ENCODE measurements around the gene BRICD5.

BRICD5 gene

GRCh38 chr16:2209258-2210008, 1.2 kb downstream of the BRICD5 start:
- no peak overlapping the region for H3K4me3 ChIP-seq (ENCODE audit: low read depth, low read length)
- DNase-seq (ENCODE audit: low read depth, low spot score) = no peak
- TF ChIP-seq, protein P1, sequence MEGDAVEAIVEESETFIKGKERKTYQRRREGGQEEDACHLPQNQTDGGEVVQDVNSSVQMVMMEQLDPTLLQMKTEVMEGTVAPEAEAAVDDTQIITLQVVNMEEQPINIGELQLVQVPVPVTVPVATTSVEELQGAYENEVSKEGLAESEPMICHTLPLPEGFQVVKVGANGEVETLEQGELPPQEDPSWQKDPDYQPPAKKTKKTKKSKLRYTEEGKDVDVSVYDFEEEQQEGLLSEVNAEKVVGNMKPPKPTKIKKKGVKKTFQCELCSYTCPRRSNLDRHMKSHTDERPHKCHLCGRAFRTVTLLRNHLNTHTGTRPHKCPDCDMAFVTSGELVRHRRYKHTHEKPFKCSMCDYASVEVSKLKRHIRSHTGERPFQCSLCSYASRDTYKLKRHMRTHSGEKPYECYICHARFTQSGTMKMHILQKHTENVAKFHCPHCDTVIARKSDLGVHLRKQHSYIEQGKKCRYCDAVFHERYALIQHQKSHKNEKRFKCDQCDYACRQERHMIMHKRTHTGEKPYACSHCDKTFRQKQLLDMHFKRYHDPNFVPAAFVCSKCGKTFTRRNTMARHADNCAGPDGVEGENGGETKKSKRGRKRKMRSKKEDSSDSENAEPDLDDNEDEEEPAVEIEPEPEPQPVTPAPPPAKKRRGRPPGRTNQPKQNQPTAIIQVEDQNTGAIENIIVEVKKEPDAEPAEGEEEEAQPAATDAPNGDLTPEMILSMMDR (IDR thresholded peaks at IDR 0.05; ENCODE audit: low read depth, low read length) = no peak
- in situ Hi-C loops (cut with HindIII; ENCODE audit: low sequenced_read_pairs) = no loop called here

DNA sequence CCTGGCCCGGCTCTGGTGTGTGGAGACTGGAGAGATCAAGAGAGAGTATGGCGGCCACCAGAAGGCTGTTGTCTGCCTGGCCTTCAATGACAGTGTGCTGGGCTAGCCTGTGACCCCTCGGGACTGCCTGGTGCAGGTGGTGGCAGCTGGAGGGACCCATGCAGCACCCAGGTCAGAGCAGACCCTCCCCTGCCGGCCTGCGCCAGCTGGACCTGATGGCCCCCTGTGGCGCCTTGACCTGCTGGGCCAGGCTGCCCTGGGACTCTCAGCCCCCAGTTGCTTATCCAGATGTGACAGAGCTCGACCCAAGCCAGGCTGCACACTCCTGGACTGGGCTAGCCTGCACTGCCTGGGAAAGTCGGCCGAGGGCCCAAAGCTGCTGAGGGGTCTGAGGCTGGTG, 1.9 kb downstream of the BRICD5 start:
- no peak for DNase-seq (ENCODE audit: low read depth, low spot score)
- TF ChIP-seq, protein P1 (IDR thresholded peaks at IDR 0.05; ENCODE audit: low read depth, low read length) = no peak
- no peak overlapping the region for H3K4me3 ChIP-seq (ENCODE audit: low read depth, low read length)
- in situ Hi-C loops (cut with HindIII; ENCODE audit: low sequenced_read_pairs) = no loop called here

- TF ChIP-seq, protein P1 (IDR thresholded peaks at IDR 0.05; ENCODE audit: low read depth, low read length) = no peak
- DNase-seq (ENCODE audit: low read depth, low spot score) = no peak
- in situ Hi-C loops (cut with HindIII; ENCODE audit: low sequenced_read_pairs) = no loop called here
- H3K4me3 ChIP-seq (ENCODE audit: low read depth, low read length) = no peak overlapping the region
Measured at GRCh38 chr16:2208308-2208707, 2.4 kb downstream of the BRICD5 start.

DNA sequence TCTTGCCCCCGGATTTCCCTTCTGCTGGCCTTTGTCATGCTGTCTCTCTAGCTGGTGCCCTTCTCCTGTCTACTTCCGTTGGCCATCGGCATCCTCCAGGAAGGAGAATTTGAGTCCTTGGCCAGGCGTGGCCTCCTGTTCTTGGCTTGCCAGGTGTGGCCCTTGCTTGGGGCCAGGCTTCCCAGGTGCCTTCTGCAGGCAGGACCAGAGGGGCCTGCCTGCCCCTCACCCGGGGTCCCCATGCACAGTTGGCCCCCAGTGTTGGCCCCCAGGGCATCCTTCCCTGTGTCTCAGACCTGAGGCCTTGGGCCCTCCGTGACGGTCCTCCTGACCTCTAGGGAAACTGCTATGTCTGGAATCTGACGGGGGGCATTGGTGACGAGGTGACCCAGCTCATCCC, 2.8 kb downstream of the BRICD5 start:
- in situ Hi-C loops (cut with HindIII; ENCODE audit: low sequenced_read_pairs) = no loop called here
- no peak for DNase-seq (ENCODE audit: low read depth, low spot score)
- no peak overlapping the region for H3K4me3 ChIP-seq (ENCODE audit: low read depth, low read length)
- TF ChIP-seq, protein P1 (IDR thresholded peaks at IDR 0.05; ENCODE audit: low read depth, low read length) = no peak

DNA sequence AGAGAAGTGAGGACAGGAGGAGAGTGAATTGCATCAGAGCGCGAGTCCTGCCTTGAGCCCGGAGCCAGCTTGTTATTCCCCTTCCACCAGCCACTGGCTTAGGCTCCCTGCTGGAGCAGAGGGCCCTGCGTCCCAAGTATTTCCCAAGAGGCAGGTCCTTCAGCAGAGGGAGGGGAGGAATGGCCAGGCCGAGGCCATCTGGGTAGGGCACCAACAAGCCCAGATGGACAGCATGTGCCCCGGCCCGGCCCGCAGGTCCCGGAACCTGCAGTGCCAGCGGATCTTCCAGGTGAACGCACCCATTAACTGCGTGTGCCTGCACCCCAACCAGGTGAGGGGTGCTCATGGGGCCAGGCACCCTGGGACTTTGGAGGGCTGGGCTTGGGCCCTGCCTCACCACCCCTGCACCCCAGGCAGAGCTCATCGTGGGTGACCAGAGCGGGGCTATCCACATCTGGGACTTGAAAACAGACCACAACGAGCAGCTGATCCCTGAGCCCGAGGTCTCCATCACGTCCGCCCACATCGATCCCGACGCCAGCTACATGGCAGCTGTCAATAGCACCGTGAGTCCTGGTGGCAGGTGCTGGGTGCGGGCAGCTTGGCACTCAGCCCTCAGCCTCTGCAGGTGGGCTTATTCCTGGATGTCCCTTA, 3.8 kb downstream of the BRICD5 start:
- H3K4me3 ChIP-seq (ENCODE audit: low read depth, low read length) = no peak overlapping the region
- in situ Hi-C loops (cut with HindIII; ENCODE audit: low sequenced_read_pairs) = no loop called here
- DNase-seq (ENCODE audit: low read depth, low spot score) = no peak
- TF ChIP-seq, protein P1 (IDR thresholded peaks at IDR 0.05; ENCODE audit: low read depth, low read length) = no peak

DNA sequence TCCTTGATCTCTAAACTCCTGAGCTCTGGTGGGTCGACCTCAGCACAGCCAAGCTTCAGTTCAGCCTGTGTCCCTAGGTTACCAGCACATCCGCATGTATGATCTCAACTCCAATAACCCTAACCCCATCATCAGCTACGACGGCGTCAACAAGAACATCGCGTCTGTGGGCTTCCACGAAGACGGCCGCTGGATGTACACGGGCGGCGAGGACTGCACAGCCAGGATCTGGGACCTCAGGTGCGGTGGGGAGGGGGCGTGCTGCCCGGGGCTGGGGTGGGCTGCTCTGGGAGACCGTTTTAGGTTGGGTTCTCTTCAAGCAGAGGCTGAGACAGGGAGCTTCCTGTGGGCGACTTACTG, 4.3 kb downstream of the BRICD5 start:
- in situ Hi-C loops (cut with HindIII; ENCODE audit: low sequenced_read_pairs) = no loop called here
- no peak for DNase-seq (ENCODE audit: low read depth, low spot score)
- peak overlapping the region; percentile 80 for H3K4me3 ChIP-seq (ENCODE audit: low read depth, low read length)
- TF ChIP-seq, protein P1 (IDR thresholded peaks at IDR 0.05; ENCODE audit: low read depth, low read length) = no peak

Measured in astrocyte of the spinal cord (primary cell).